GM23248 (cell line): ENCODE results near the gene POU3F1. TPM values are rescaled to one million over a fixed set of nuclear protein-coding genes. Genes with fewer than 3 reads are reported as not detected.

ENCODE experiments used
- DNase-seq: peaks from one replicate; pipeline ENCODE4 v3.0.0-alpha.2; 2015
- H2AFZ ChIP-seq: fragments of 200-600 bp; sonication (generic); 2 replicates; pipeline ENCODE4 v1.6.1; 2016; ENCODE audit warnings: antibody characterized with exemption
- H3F3A ChIP-seq: fragments of 200-600 bp; sonication (generic); 2 replicates; pipeline ENCODE4 v1.6.1; 2016; ENCODE audit warnings: mild to moderate bottlenecking, antibody characterized with exemption, mixed run types; ENCODE audit not compliant: insufficient read depth
- H3K27ac ChIP-seq: fragments of 200-600 bp; sonication (generic); 2 replicates; pipeline ENCODE4 v1.5.1; 2016; ENCODE audit warnings: mild to moderate bottlenecking
- H3K27me3 ChIP-seq: fragments of 200-600 bp; sonication (generic); replicated peaks from 2 replicates; pipeline ENCODE4 v1.6.1; 2016; ENCODE audit warnings: mild to moderate bottlenecking; ENCODE audit not compliant: insufficient read depth
- H3K36me3 ChIP-seq: fragments of 200-600 bp; sonication (generic); 2 replicates; pipeline ENCODE4 v1.6.1; 2016; ENCODE audit warnings: low read depth, mild to moderate bottlenecking
- H3K4me1 ChIP-seq: fragments of 200-600 bp; sonication (generic); 2 replicates; pipeline ENCODE4 v1.6.1; 2016; ENCODE audit warnings: mild to moderate bottlenecking; ENCODE audit not compliant: insufficient read depth
- H3K4me2 ChIP-seq: fragments of 200-600 bp; sonication (generic); one replicate; pipeline ENCODE4 v1.6.1; 2016; ENCODE audit warnings: mild to moderate bottlenecking; ENCODE audit not compliant: unreplicated experiment
- H3K4me3 ChIP-seq: fragments of 200-600 bp; sonication (generic); 2 replicates; pipeline ENCODE4 v1.5.1; 2016; ENCODE audit warnings: mild to moderate bottlenecking
- H3K79me2 ChIP-seq: fragments of 200-600 bp; sonication (generic); 2 replicates; pipeline ENCODE4 v1.6.1; 2016; ENCODE audit warnings: mild to moderate bottlenecking; ENCODE audit not compliant: insufficient read depth
- H3K9ac ChIP-seq: fragments of 200-600 bp; sonication (generic); 2 replicates; pipeline ENCODE4 v1.6.1; 2016; ENCODE audit warnings: mild to moderate bottlenecking
- H3K9me2 ChIP-seq: fragments of 200-600 bp; sonication (generic); 2 replicates; pipeline ENCODE4 v1.6.1; 2016; ENCODE audit warnings: mixed run types, mild to moderate bottlenecking, moderate library complexity; ENCODE audit not compliant: insufficient read depth
- H3K9me3 ChIP-seq: fragments of 200-600 bp; sonication (generic); one replicate; pipeline ENCODE4 v1.6.1; 2017; ENCODE audit warnings: low read depth
- H4K20me1 ChIP-seq: fragments of 200-600 bp; sonication (generic); 2 replicates; pipeline ENCODE4 v1.6.0; 2016; ENCODE audit not compliant: insufficient read depth
- EZH2 ChIP-seq: fragments of 200-600 bp; sonication (generic); IDR thresholded peaks from 2 replicates; pipeline ENCODE4 v1.6.1; 2018; ENCODE audit warnings: antibody characterized with exemption, mild to moderate bottlenecking; ENCODE audit not compliant: insufficient read depth, poor library complexity, severe bottlenecking
- EZH2phosphoT487 ChIP-seq: fragments of 200-600 bp; sonication (generic); IDR thresholded peaks from 2 replicates; pipeline ENCODE4 v1.6.1; 2018; ENCODE audit warnings: antibody characterized with exemption, moderate library complexity, mild to moderate bottlenecking, low read depth; ENCODE audit not compliant: insufficient read depth
- WGBS, 2 experiments: methylation state at CpG; one replicate each; pipeline ENCODE4 v1.1.6; 2015 to 2017; ENCODE audit warnings: low lambda C conversion rate in 2 of 2, low coverage in 1 of 2; ENCODE audit errors: missing lambda C conversion rate in 2 of 2; 5-methylcytosine and 5-hydroxymethylcytosine counted together
- in situ Hi-C: fragments of 300-500 bp; cut with MboI; formaldehyde crosslinking; loops from 2 replicates; pipeline ENCODE4 v1.15.0; 2020
- microRNA-seq: library from miRNA; unstranded; fragments of <30 nt; microRNA quantifications from one replicate; pipeline ENCODE4, GENCODE V29; 2016; ENCODE audit warnings: borderline number of aligned reads
- polyA plus RNA-seq: library from polyadenylated mRNA; unstranded; fragments of >200 nt; fragmentation: Nextera tagmentation; extraction: Ambion mirVana; gene quantifications from 2 replicates; pipeline ENCODE4 v1.2.1, GENCODE V29; 2016
- small RNA-seq: library from RNA; depleted of rRNA; stranded (forward); fragments of <200 nt; gene quantifications from one replicate; pipeline ENCODE3, GENCODE V24; 2014; ENCODE audit warnings: low read depth, low replicate concordance
- total RNA-seq: library from RNA; depleted of rRNA; stranded (reverse); fragments of >200 nt; shearing (Covaris generic); gene quantifications from 2 replicates; pipeline ENCODE4 v1.2.3, GENCODE V29; 2014; rRNA removed

Gene POU3F1
- total and polyA plus RNA-seq, 2 experiments from 2014 or later: not detected

DNA sequence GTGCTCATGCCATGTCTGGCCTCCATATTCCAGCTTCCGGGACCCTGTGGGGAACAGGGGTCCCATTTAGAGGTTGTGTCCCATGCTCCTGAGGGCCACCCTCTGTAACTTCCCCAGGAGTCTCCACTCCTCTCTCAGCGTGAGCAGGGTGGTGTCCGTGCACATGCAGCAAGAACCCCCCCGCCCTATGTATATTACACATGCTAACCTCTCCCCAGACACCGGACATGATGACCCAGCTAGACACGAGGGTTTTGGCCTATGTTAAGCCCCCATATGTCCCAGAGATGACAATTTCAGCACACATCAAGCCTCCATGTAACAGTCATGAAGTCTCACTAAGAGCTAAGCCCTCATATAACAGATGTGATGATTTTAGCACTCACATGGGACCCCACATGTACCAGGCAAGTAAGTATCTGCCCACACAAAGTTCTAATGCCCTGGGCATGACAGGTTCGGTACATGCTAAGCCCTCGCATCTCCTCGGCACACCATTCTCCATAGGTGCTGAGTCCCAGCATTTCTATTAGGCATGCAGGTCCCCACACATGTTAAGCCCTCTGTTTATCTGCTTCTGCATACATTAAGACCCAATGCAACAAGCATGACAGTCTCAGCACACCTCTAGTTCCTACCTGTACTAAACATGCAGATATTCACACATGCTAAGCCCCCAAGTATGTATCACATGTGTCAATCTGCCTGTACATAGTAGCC lies 48.3 kb downstream of the POU3F1 start:
- no peak overlapping the region for H3K9ac ChIP-seq
- H3K9me3 ChIP-seq: no peaks in the 10 kb centered on the region
- H3K79me2 ChIP-seq: peaks cover 51% of the 10 kb centered on the region
- H3K4me1 ChIP-seq: peaks cover 58% of the 10 kb centered on the region
- H3K27ac ChIP-seq: peak overlapping the region; percentile 92; the same call in 1 of the 2 replicates
- 96% methylated on average over 8 to 9 of the region's 9 CpGs for WGBS, 2 experiments
- H3K36me3 ChIP-seq: peaks cover 6% of the 10 kb centered on the region
- H3K4me3 ChIP-seq: no peak overlapping the region
- peaks cover 58% of the 10 kb centered on the region for H3F3A ChIP-seq
- DNase-seq: no peak
- H3K4me2 ChIP-seq: no peak overlapping the region
- H2AFZ ChIP-seq: no peak overlapping the region
- H3K27me3 ChIP-seq: no peaks in the 10 kb centered on the region
- TF ChIP-seq EZH2 (no peak), EZH2phosphoT487 (no peak)
- in situ Hi-C loops: no loop called here
- H4K20me1 ChIP-seq: no peaks in the 10 kb centered on the region
- no peaks in the 10 kb centered on the region for H3K9me2 ChIP-seq

DNA sequence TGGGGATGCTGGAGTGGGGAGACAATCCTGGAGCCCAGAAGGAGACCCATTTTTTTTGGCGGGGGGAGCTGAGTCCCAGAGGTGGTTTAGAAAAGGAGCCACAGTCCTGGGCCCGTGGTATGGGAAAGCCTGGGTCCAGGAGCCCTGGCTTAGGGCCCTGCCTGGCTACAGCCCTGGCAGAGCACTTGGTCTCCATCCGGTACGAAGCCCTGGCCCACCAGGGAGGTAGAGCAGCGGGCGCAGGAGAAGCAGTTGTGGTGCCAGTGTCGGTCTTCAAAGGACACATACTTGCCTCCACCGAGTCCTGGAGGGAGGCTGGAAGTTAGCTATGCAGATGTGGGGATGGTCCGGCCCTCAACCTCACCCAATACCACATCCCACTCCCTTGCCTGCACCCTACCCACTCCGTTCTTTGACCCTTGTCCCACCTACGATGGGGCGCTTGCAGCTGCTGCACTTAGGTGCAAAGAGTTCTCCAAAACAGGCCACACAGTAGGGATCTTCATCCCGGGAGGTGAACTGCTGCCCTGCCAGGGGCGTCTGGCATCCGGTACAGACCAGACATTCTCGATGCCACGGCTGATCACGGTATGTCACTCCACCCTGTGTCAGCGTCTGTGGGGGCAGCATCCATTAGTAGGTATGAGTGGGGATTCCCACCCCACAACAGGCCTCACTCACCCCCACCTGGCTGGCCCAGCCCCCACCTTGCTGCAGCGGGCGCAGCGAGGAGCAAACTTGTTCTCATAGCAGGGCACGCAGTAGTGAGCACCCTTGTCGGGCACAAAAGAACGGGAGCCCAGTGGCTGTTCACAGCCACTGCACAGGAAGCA lies 49.1 kb downstream of the POU3F1 start:
- Histone ChIP-seq H3K4me1 (peaks cover 50% of the 10 kb centered on the region), H3K36me3 (peaks cover 6% of the 10 kb centered on the region), H3K9me2 (no peaks in the 10 kb centered on the region), H3K9ac (peak overlapping the region; percentile 28), H4K20me1 (no peaks in the 10 kb centered on the region), H3K4me3 (no peak overlapping the region), H2AFZ (no peak overlapping the region), H3K27ac (peak overlapping the region; percentile 70), H3K4me2 (peak overlapping the region; percentile 18), H3F3A (peaks cover 50% of the 10 kb centered on the region), H3K79me2 (peaks cover 44% of the 10 kb centered on the region), H3K9me3 (no peaks in the 10 kb centered on the region), H3K27me3 (no peaks in the 10 kb centered on the region)
- in situ Hi-C loops: no loop called here
- TF ChIP-seq EZH2 (no peak), EZH2phosphoT487 (no peak)
- DNase-seq: no peak
- 82 to 84% methylated on average over 25 of the region's 25 CpGs for WGBS, 2 experiments

GRCh38 chr1:37995751-37996345 lies 50.7 kb downstream of the POU3F1 start:
- peaks cover 31% of the 10 kb centered on the region for H3K79me2 ChIP-seq
- peaks cover 34% of the 10 kb centered on the region for H3K4me1 ChIP-seq
- peak overlapping the region; percentile 70 for H3K27ac ChIP-seq
- no peaks in the 10 kb centered on the region for H3K27me3 ChIP-seq
- H3K9me3 ChIP-seq: no peaks in the 10 kb centered on the region
- H3K4me3 ChIP-seq: peak overlapping the region; percentile 75
- no peaks in the 10 kb centered on the region for H4K20me1 ChIP-seq
- peak; percentile 97 for DNase-seq
- H3K4me2 ChIP-seq: peak overlapping the region; percentile 73
- peaks cover 45% of the 10 kb centered on the region for H3F3A ChIP-seq
- in situ Hi-C loops: no loop called here
- WGBS, 2 experiments: 1% methylated on average over 29 to 33 of the region's 46 CpGs
- peaks cover 6% of the 10 kb centered on the region for H3K36me3 ChIP-seq
- H3K9ac ChIP-seq: peak overlapping the region; percentile 76
- TF ChIP-seq EZH2: no peak
- TF ChIP-seq EZH2phosphoT487: no peak
- peak overlapping the region; percentile 80 for H2AFZ ChIP-seq
- no peaks in the 10 kb centered on the region for H3K9me2 ChIP-seq

DNA sequence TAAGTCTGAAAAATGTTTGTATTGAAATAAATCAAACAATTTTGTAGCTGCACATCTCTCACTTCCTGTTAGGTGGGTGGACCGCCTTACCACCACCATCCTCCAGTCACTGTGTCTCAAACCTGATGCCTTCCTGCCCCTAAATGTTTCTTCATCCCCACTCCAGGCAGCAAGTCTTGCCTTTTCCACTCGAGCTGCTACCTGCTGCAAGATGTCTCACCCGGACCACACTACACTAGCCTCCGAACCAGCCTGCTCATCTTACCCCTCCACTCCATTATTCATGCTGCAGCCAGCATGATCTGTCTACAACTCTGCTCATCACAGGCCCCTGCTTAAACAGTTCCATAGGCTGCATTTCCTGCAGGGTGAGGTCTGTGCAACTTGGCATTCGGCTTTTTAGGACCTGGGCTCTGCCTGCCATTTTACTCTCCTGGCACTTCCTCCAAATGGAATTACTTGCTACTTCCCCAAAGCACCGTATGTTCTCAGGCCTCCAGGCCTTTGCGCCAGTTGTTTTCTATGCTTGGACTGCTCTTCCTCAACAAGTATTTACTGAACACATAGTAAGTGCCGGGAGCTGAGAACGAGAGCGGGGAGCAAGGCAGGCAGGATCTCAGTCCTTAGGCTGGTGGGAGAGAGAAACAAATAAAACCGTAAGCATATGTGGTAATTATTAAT lies 51.6 kb downstream of the POU3F1 start:
- in situ Hi-C loops: no loop called here
- Histone ChIP-seq H3K4me3 (peak overlapping the region; percentile 75), H3K4me2 (peak overlapping the region; percentile 73), H3K9me3 (no peaks in the 10 kb centered on the region), H3K27ac (peak overlapping the region; percentile 70), H3K27me3 (no peaks in the 10 kb centered on the region), H4K20me1 (no peaks in the 10 kb centered on the region), H3K36me3 (peaks cover 6% of the 10 kb centered on the region), H3F3A (peaks cover 44% of the 10 kb centered on the region), H2AFZ (peak overlapping the region; percentile 80), H3K4me1 (peaks cover 26% of the 10 kb centered on the region), H3K9me2 (no peaks in the 10 kb centered on the region), H3K9ac (peak overlapping the region; percentile 76), H3K79me2 (peaks cover 31% of the 10 kb centered on the region)
- DNase-seq: no peak
- 53 to 57% methylated on average over 11 of the region's 11 CpGs for WGBS, 2 experiments
- TF ChIP-seq EZH2phosphoT487 (no peak), EZH2 (no peak)

Small RNA genes lying within 50 kb of the gene (microRNA-seq; reads per million reads assigned to microRNA genes)
- not detected for gene MIR3659

Small RNA genes lying within 50 kb of the gene (small RNA-seq; reads per million reads assigned to genes)
- not detected for gene MIR3659

Other genes with a start within 250 kb of the POU3F1 start
- 86.2 and 110 TPM in 2 replicates for gene C1orf122, start 239.0 kb downstream of the POU3F1 start, total RNA-seq
- gene C1orf122, start 239.0 kb downstream of the POU3F1 start, polyA plus RNA-seq: 103 and 108 TPM in 2 replicates
- 22.4 and 24.9 TPM in 2 replicates for gene YRDC, start 238.6 kb downstream of the POU3F1 start, total RNA-seq
- 12.5 and 13.9 TPM in 2 replicates for gene YRDC, start 238.6 kb downstream of the POU3F1 start, polyA plus RNA-seq
- 2.1 TPM in 2 replicates for gene MTF1, start 187.2 kb downstream of the POU3F1 start, total RNA-seq
- gene MTF1, start 187.2 kb downstream of the POU3F1 start, polyA plus RNA-seq: 14.4 and 14.7 TPM in 2 replicates
- 24.4 and 34.3 TPM in 2 replicates for gene INPP5B, start 99.7 kb downstream of the POU3F1 start, total RNA-seq
- gene INPP5B, start 99.7 kb downstream of the POU3F1 start, polyA plus RNA-seq: 9.8 and 10.0 TPM in 2 replicates
- gene SF3A3, start 56.8 kb downstream of the POU3F1 start, total RNA-seq: 37.9 and 62.3 TPM in 2 replicates
- 63.4 and 72.3 TPM in 2 replicates for gene SF3A3, start 56.8 kb downstream of the POU3F1 start, polyA plus RNA-seq
- gene FHL3, start 41.3 kb downstream of the POU3F1 start, total RNA-seq: 26.9 and 31.7 TPM in 2 replicates
- gene FHL3, start 41.3 kb downstream of the POU3F1 start, polyA plus RNA-seq: 44.4 and 48.0 TPM in 2 replicates
- gene UTP11, start 34.1 kb downstream of the POU3F1 start, total RNA-seq: 25.8 and 37.1 TPM in 2 replicates
- 51.0 and 54.3 TPM in 2 replicates for gene UTP11, start 34.1 kb downstream of the POU3F1 start, polyA plus RNA-seq